ENCODE measurements around the gene CPLX1.
"Not testable (repeated sequence)": the region's sequence is repeated elsewhere in the genome, so short reads cannot be mapped to it uniquely, and the experiment has no call there.

CPLX1 gene

GRCh38 chr4:820230-821172, 5.4 kb downstream of the CPLX1 start:
- DNase-seq (ENCODE audit: low read depth, low spot score) = no peak

- DNase-seq (ENCODE audit: low read depth, low spot score) = no peak
Observed at GRCh38 chr4:819401-820229, 6.3 kb downstream of the CPLX1 start.

GRCh38 chr4:818106-818921, 7.6 kb downstream of the CPLX1 start:
- no peak for DNase-seq (ENCODE audit: low read depth, low spot score)

- no peak for DNase-seq (ENCODE audit: low read depth, low spot score)
Observed at GRCh38 chr4:815464-816146, 10.3 kb downstream of the CPLX1 start.

- no peak for DNase-seq (ENCODE audit: low read depth, low spot score)
Observed at GRCh38 chr4:814312-814850, 11.5 kb downstream of the CPLX1 start.

GRCh38 chr4:813900-814299, 12.0 kb downstream of the CPLX1 start:
- DNase-seq (ENCODE audit: low read depth, low spot score) = no peak

- DNase-seq (ENCODE audit: low read depth, low spot score) = no peak
Observed at GRCh38 chr4:808860-809570, 16.9 kb downstream of the CPLX1 start.

GRCh38 chr4:807792-808191, 18.1 kb downstream of the CPLX1 start:
- DNase-seq (ENCODE audit: low read depth, low spot score) = no peak

GRCh38 chr4:806979-807378, 18.9 kb downstream of the CPLX1 start:
- DNase-seq (ENCODE audit: low read depth, low spot score) = not testable (repeated sequence)

- DNase-seq (ENCODE audit: low read depth, low spot score) = no peak
Observed at GRCh38 chr4:804804-805203, 21.1 kb downstream of the CPLX1 start.

- no peak for DNase-seq (ENCODE audit: low read depth, low spot score)
Observed at GRCh38 chr4:803884-804283, 22.0 kb downstream of the CPLX1 start.

GRCh38 chr4:801436-802124, 24.3 kb downstream of the CPLX1 start:
- no peak for DNase-seq (ENCODE audit: low read depth, low spot score)

- DNase-seq (ENCODE audit: low read depth, low spot score) = no peak
Observed at GRCh38 chr4:797066-797465, 28.9 kb downstream of the CPLX1 start.

- DNase-seq (ENCODE audit: low read depth, low spot score) = no peak
Observed at GRCh38 chr4:796206-796605, 29.7 kb downstream of the CPLX1 start.

GRCh38 chr4:795726-796119, 30.2 kb downstream of the CPLX1 start:
- DNase-seq (ENCODE audit: low read depth, low spot score) = no peak

- no peak for DNase-seq (ENCODE audit: low read depth, low spot score)
Observed at GRCh38 chr4:794900-795725, 30.8 kb downstream of the CPLX1 start.

GRCh38 chr4:793941-794621, 31.8 kb downstream of the CPLX1 start:
- no peak for DNase-seq (ENCODE audit: low read depth, low spot score)

Measured in activated CD4-positive, CD25-positive, alpha-beta regulatory T cell treated with anti-CD3 and anti-CD28 coated beads, Interleukin-2, amount 50 U/mL, for 16 hours (primary cell).